OCI-LY1 (cell line): Measurements from ENCODE around the gene VIL1.

Experiments used
- EZH2 ChIP-seq: fragments of 200-600 bp; sonication (generic), shearing (Covaris generic); IDR thresholded peaks from 2 replicates; pipeline ENCODE4 v1.8.0; 2017; ENCODE audit warnings: borderline replicate concordance, mixed run types, mild to moderate bottlenecking, antibody characterized with exemption, low read length, moderate library complexity, mixed read lengths
- TF ChIP-seq, protein P1 (sequence below): fragments of 200-600 bp; sonication (generic), shearing (Covaris generic); IDR thresholded peaks from 2 replicates; pipeline ENCODE4 v1.5.1; 2017; ENCODE audit warnings: mild to moderate bottlenecking, antibody characterized with exemption, low read length, moderate library complexity, mixed read lengths

DNA sequence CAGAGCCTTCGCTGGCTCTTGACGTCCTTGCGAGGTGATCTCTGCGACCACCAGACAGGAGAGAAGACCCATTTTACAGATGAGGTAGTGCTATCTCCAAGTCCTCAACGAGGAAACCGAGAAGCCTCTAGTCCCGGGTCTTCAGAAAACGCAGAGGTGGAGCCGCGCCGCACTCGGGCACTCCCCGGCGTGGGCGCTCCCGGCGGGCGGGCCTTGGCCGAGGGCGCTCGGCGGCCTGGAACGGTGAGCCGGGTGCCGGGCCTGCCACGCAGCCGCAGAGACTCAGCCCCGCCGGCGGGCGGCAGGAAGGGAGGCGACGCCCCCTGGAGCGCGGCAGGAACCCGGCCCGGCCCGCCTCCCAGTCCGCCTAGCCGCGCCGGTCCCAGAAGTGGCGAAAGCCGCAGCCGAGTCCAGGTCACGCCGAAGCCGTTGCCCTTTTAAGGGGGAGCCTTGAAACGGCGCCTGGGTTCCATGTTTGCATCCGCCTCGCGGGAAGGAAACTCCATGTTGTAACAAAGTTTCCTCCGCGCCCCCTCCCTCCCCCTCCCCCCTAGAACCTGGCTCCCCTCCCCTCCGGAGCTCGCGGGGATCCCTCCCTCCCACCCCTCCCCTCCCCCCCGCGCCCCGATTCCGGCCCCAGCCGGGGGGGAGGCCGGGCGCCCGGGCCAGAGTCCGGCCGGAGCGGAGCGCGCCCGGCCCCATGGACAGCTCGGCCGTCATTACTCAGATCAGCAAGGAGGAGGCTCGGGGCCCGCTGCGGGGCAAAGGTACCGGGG is 19.3 kb upstream of the VIL1 start, which contains the start of gene CTDSP1:
- TF ChIP-seq, protein P1, sequence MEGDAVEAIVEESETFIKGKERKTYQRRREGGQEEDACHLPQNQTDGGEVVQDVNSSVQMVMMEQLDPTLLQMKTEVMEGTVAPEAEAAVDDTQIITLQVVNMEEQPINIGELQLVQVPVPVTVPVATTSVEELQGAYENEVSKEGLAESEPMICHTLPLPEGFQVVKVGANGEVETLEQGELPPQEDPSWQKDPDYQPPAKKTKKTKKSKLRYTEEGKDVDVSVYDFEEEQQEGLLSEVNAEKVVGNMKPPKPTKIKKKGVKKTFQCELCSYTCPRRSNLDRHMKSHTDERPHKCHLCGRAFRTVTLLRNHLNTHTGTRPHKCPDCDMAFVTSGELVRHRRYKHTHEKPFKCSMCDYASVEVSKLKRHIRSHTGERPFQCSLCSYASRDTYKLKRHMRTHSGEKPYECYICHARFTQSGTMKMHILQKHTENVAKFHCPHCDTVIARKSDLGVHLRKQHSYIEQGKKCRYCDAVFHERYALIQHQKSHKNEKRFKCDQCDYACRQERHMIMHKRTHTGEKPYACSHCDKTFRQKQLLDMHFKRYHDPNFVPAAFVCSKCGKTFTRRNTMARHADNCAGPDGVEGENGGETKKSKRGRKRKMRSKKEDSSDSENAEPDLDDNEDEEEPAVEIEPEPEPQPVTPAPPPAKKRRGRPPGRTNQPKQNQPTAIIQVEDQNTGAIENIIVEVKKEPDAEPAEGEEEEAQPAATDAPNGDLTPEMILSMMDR = no peak
- no peak for TF ChIP-seq EZH2
